Activated T-cell treated with anti-CD3 and anti-CD28 coated beads, Interleukin-2, amount 50 U/mL, for 24 hours (primary cell): ENCODE results near the gene NDUFAF2.

Source experiments
- DNase-seq: peaks from one replicate; pipeline ENCODE4 v3.0.0-alpha.2; 2020
- H3K27ac Mint-ChIP-seq: 2 replicates; pipeline ENCODE4 v1.8.0; 2020; ENCODE audit warnings: mild to moderate bottlenecking, mixed read lengths
- H3K27me3 Mint-ChIP-seq: 2 replicates; pipeline ENCODE4 v1.8.0; 2020; ENCODE audit warnings: mixed read lengths
- H3K36me3 Mint-ChIP-seq: 2 replicates; pipeline ENCODE4 v1.8.0; 2020; ENCODE audit warnings: low read depth, mixed read lengths
- H3K4me1 Mint-ChIP-seq: 2 replicates; pipeline ENCODE4 v1.8.0; 2020; ENCODE audit warnings: low read depth, mixed read lengths
- H3K4me3 Mint-ChIP-seq: 2 replicates; pipeline ENCODE4 v1.8.0; 2020; ENCODE audit warnings: mild to moderate bottlenecking, moderate library complexity, mixed read lengths
- H3K9me3 Mint-ChIP-seq: 2 replicates; pipeline ENCODE4 v1.8.0; 2020; ENCODE audit warnings: mixed read lengths

Gene NDUFAF2

DNA sequence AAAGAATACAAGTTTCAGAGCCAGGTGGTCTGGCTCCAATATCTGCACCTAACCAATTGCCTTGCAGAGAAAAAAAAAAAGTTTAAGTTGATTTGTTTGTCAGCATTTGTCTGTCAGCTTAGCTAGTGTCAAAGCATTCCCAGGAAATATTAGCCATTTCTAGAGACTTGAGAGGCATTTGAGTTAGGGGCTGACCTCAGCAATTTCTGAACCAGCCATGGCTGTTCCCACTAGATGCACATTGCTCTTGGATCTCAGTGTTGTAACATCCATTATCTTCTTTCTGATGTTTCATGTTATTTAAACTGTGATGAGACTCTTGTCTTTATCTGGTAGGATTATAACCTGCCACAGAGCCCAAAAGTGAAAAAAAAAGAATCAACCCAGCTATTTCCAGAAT lies 102.3 kb downstream of the NDUFAF2 start:
- DNase-seq, result no peak
- Mint-ChIP-seq H3K27ac (no peak overlapping the region), H3K4me3 (no peak overlapping the region), H3K9me3 (peaks cover 3% of the 10 kb centered on the region), H3K27me3 (no peaks in the 10 kb centered on the region), H3K4me1 (peaks cover 12% of the 10 kb centered on the region), H3K36me3 (peaks cover 50% of the 10 kb centered on the region)

DNA sequence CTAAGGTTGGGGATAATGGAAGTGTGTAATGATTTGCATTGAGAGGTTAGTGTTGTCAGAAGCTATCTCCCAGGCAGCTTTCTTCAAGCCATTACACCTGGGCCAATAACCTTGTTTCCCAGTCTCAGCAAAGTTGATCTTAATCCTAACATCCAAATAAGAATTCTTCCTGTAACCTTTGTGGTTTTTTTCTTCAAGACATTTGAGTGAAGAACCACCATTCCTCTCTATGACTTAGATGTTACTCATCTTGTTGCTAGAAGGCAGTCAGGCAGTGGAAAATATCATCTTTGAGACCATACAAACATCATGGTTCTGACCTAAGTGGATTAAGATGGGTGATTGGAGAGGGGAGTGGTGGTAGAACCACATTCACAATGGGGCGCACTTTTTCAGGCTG lies 103.5 kb downstream of the NDUFAF2 start:
- no peak for DNase-seq
- Mint-ChIP-seq H3K4me3 (no peak overlapping the region), H3K27me3 (no peaks in the 10 kb centered on the region), H3K4me1 (peaks cover 20% of the 10 kb centered on the region), H3K36me3 (peaks cover 47% of the 10 kb centered on the region), H3K9me3 (peaks cover 3% of the 10 kb centered on the region), H3K27ac (no peak overlapping the region)

DNA sequence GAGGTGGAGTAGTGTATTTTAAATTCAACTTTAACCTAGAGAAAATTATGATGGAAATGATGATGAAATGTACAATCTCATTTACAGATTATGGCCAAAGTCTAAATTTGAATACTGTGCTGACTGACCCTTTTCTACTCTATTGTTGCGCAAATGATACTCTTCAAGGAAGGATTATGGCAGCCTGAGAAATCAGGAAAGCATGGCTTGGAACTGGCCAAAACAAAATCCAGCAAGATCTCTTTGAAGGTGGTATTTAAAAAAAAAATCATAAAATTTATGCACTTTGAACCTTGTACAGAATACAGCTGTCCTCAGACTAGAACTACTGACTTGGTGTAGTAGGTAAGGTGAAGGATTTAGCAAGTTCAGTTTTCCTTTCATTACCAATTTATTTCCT lies 105.3 kb downstream of the NDUFAF2 start:
- Mint-ChIP-seq H3K4me3 (no peak overlapping the region), H3K4me1 (peaks cover 20% of the 10 kb centered on the region), H3K9me3 (no peaks in the 10 kb centered on the region), H3K36me3 (peaks cover 36% of the 10 kb centered on the region), H3K27me3 (no peaks in the 10 kb centered on the region), H3K27ac (no peak overlapping the region)
- DNase-seq, result no peak

DNA sequence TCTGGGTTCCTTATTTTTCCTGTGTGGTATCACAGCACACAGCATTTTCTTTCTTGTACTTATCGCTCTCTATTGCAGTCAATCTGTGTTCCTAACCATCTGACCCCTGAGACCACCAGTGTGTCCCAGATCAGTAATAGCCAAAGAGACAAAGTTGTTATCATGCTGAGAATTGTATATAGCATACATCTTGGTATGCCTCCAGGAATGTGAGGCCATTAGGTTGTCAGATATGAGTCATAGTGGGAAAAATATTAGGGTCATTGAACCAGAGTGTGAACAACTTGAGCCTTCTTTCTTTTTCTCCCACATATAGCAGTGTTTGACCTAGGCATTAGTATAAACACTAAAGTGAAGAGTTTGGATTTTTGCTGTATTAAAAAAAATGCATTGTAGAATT lies 106.3 kb downstream of the NDUFAF2 start:
- Mint-ChIP-seq H3K4me3 (no peak overlapping the region), H3K27ac (no peak overlapping the region), H3K27me3 (no peaks in the 10 kb centered on the region), H3K4me1 (peaks cover 20% of the 10 kb centered on the region), H3K9me3 (no peaks in the 10 kb centered on the region), H3K36me3 (peaks cover 29% of the 10 kb centered on the region)
- no peak for DNase-seq

- peaks cover 23% of the 10 kb centered on the region for H3K36me3 Mint-ChIP-seq
- H3K27me3 Mint-ChIP-seq, result no peaks in the 10 kb centered on the region
- H3K4me1 Mint-ChIP-seq, result peaks cover 16% of the 10 kb centered on the region
- DNase-seq, result no peak
- no peak overlapping the region for H3K4me3 Mint-ChIP-seq
- no peaks in the 10 kb centered on the region for H3K9me3 Mint-ChIP-seq
- H3K27ac Mint-ChIP-seq, result no peak overlapping the region
Observed at GRCh38 chr5:61052882-61053281, 107.9 kb downstream of the NDUFAF2 start.

GRCh38 chr5:61053937-61054336 lies 108.9 kb downstream of the NDUFAF2 start:
- no peak overlapping the region for H3K27ac Mint-ChIP-seq
- H3K9me3 Mint-ChIP-seq, result no peaks in the 10 kb centered on the region
- peaks cover 18% of the 10 kb centered on the region for H3K36me3 Mint-ChIP-seq
- no peaks in the 10 kb centered on the region for H3K27me3 Mint-ChIP-seq
- no peak overlapping the region for H3K4me3 Mint-ChIP-seq
- DNase-seq, result no peak
- H3K4me1 Mint-ChIP-seq, result peaks cover 8% of the 10 kb centered on the region

DNA sequence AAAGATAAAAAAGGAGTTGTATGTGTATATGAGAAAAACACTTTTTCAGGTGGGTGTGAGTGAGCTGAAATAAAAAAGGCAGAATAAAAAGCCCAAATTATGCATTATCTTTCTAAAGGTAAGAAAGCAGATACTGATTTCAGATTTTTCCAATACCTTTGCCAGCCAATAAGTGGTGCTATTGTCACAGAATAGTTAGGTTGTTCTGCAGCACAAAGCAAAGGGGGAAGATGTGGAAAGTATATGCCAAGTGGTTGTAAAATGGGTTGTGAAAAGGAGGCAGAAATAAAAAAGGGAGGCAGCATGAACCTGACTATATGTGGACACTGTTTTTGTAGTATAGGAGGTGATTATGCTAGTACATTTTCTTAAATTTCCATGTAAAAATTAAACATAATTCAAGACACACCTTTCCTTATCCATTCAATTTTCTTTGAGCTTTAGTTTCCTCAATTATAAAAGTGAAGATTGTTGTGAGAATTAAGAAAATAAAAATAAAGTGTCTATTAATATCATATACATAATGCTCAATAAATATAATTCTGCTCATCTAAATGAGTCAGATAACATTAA lies 110.5 kb downstream of the NDUFAF2 start:
- DNase-seq, result no peak
- Mint-ChIP-seq H3K27ac (no peak overlapping the region), H3K9me3 (peaks cover 2% of the 10 kb centered on the region), H3K4me3 (no peak overlapping the region), H3K27me3 (no peaks in the 10 kb centered on the region), H3K4me1 (peaks cover 8% of the 10 kb centered on the region), H3K36me3 (peaks cover 16% of the 10 kb centered on the region)

DNA sequence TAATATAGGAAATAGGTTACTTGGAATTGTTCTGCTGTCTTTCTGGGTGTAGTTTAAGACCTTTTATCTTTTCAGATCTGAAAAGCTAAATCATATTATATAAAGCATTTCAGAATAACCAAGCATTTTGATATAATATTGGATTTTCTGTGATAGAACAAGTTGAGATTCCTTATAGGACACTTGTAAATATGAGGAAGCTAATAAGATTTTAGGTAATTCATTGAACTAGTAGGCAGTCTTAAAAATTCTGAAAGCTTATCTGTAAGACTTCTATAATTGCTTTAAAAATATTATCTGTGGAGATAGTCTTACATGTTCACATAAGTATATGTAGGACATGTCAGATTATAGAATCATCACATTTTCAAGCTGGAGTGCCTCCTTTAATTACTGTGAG lies 114.5 kb downstream of the NDUFAF2 start:
- DNase-seq, result no peak
- peaks cover 36% of the 10 kb centered on the region for H3K36me3 Mint-ChIP-seq
- H3K9me3 Mint-ChIP-seq, result peaks cover 23% of the 10 kb centered on the region
- H3K27me3 Mint-ChIP-seq, result no peaks in the 10 kb centered on the region
- no peak overlapping the region for H3K27ac Mint-ChIP-seq
- H3K4me1 Mint-ChIP-seq, result no peaks in the 10 kb centered on the region
- H3K4me3 Mint-ChIP-seq, result no peak overlapping the region

- no peak for DNase-seq
- Mint-ChIP-seq H3K4me1 (peaks cover 5% of the 10 kb centered on the region), H3K27ac (no peak overlapping the region), H3K4me3 (no peak overlapping the region), H3K9me3 (peaks cover 19% of the 10 kb centered on the region), H3K27me3 (no peaks in the 10 kb centered on the region), H3K36me3 (peaks cover 29% of the 10 kb centered on the region)
Observed at GRCh38 chr5:61069150-61069549, 124.1 kb downstream of the NDUFAF2 start.

DNA sequence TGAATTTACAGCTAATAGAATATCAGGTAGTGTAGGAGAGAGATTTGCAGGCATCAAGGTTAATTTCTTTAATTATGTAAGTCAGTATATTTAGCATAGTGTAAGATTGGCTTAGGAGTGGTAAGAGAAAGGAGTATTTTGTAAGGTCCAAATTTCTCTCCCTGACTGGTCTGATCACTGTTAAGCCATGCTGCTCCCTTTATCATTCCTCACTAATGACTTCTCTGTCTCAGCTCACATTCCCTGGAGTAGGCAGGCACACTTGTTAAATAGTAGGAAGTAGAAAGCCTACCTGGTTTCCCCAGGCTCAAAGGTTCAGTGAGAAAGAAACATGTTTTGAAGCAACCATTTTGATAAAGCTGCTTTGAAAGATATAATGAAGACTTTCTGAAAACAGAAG lies 126.5 kb downstream of the NDUFAF2 start:
- DNase-seq, result no peak
- Mint-ChIP-seq H3K4me3 (no peak overlapping the region), H3K4me1 (peaks cover 5% of the 10 kb centered on the region), H3K36me3 (peaks cover 27% of the 10 kb centered on the region), H3K27ac (no peak overlapping the region), H3K9me3 (peaks cover 3% of the 10 kb centered on the region), H3K27me3 (no peaks in the 10 kb centered on the region)

- Mint-ChIP-seq H3K27me3 (no peaks in the 10 kb centered on the region), H3K9me3 (peaks cover 1% of the 10 kb centered on the region)
Observed at GRCh38 chr5:61076626-61077025, 131.6 kb downstream of the NDUFAF2 start.

DNA sequence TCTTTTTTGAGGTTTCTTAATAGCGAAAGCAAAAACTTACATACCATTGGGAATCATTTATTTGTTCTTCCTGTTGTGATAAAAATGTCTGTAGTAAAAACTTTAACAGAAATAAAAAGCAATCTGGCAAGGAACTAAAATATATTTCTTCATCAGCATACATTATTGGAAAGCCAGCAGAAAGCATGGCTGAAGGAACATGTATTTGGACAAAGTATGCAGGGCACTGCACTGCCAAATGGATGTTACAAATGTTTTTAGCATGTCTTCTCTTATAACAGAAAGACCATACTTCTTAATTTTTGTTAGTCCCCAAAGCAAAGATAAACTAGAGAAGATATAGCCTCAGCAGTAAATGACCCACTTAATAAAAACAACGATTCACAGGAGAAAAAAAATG lies 136.7 kb downstream of the NDUFAF2 start:
- Mint-ChIP-seq H3K27me3 (no peaks in the 10 kb centered on the region), H3K27ac (no peak overlapping the region), H3K4me1 (no peaks in the 10 kb centered on the region), H3K9me3 (peaks cover 3% of the 10 kb centered on the region), H3K36me3 (peaks cover 64% of the 10 kb centered on the region), H3K4me3 (no peak overlapping the region)
- DNase-seq, result no peak

More at GRCh38 chr5:61076626-61077025, 131.6 kb downstream of the NDUFAF2 start:
- H3K4me1 Mint-ChIP-seq, result no peaks in the 10 kb centered on the region
- peaks cover 46% of the 10 kb centered on the region for H3K36me3 Mint-ChIP-seq
- H3K4me3 Mint-ChIP-seq, result no peak overlapping the region
- no peak for DNase-seq
- no peak overlapping the region for H3K27ac Mint-ChIP-seq

GRCh38 chr5:61082516-61083280 lies 137.7 kb downstream of the NDUFAF2 start:
- Mint-ChIP-seq H3K27me3 (no peaks in the 10 kb centered on the region), H3K4me1 (no peaks in the 10 kb centered on the region), H3K27ac (no peak overlapping the region), H3K36me3 (peaks cover 71% of the 10 kb centered on the region), H3K9me3 (peaks cover 7% of the 10 kb centered on the region), H3K4me3 (no peak overlapping the region)
- DNase-seq, result no peak

DNA sequence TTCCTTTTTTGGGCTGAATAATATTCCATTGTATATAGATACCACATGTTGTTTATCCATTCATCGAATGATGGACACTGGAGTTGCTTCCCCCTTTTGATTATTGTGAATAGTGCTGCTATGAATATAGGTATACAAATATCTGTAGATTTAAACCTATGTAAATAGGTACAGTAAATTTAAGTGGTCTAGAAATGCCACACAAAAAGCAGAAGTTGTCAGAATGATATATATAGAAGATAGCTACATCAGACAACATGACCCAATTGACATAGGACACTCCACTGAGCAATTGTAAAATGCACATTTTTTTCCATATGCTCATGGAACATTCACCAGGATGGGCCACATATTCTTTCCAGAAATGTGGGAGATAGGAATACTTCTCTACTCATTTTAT lies 139.7 kb downstream of the NDUFAF2 start:
- H3K9me3 Mint-ChIP-seq, result peaks cover 7% of the 10 kb centered on the region
- peaks cover 65% of the 10 kb centered on the region for H3K36me3 Mint-ChIP-seq
- H3K4me1 Mint-ChIP-seq, result no peaks in the 10 kb centered on the region
- no peak for DNase-seq
- no peaks in the 10 kb centered on the region for H3K27me3 Mint-ChIP-seq
- H3K4me3 Mint-ChIP-seq, result no peak overlapping the region
- no peak overlapping the region for H3K27ac Mint-ChIP-seq

DNA sequence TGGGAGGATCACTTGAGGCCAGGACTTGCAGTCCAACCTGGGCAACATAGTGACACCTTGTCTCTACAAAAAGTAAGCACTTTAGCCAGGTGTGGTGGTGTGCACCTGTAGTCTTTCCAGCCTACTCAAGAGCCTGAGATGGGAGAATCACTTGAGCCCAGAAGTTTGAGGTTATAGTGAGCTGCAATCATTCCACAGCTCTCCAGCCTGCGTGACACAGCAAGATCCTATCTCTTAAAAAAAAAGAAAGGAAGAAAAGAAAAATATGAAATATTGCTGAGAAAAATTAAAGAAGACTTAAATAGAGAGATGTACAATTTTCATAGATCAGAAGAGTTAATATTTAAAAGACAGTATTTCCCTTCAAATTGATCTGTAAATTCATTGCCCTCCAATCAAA lies 140.9 kb downstream of the NDUFAF2 start:
- peaks cover 60% of the 10 kb centered on the region for H3K36me3 Mint-ChIP-seq
- H3K4me3 Mint-ChIP-seq, result no peak overlapping the region

More for the DNA sequence above, 140.9 kb downstream of the NDUFAF2 start:
- Mint-ChIP-seq H3K27me3 (no peaks in the 10 kb centered on the region), H3K4me1 (no peaks in the 10 kb centered on the region), H3K27ac (no peak overlapping the region), H3K9me3 (peaks cover 5% of the 10 kb centered on the region)
- DNase-seq, result no peak
